Measurements from ENCODE around the gene ZNF891.

GRCh38 chr12:133063556-133063955 lies 66.5 kb downstream of the ZNF891 start:
- TF ChIP-seq CTCF (IDR thresholded peaks at IDR 0.05; ENCODE audit: low read depth, low read length) = no peak
- no peak for TF ChIP-seq EZH2phosphoT487 (IDR thresholded peaks at IDR 0.05; ENCODE audit: low read depth)
